NCI-H2081 treated with DMSO at 0.1 percent for 48 hours (cell line): ENCODE results near the gene KEL.

Source experiments
- DNase-seq: peaks from one replicate; lab custom pipeline; 2025; lab: John Stamatoyannopoulos, UW

The KEL gene

GRCh38 chr7:142927085-142927745, 34.9 kb downstream of the KEL start:
- no peak for DNase-seq

- no peak for DNase-seq
Measured at GRCh38 chr7:142925413-142925812, 36.8 kb downstream of the KEL start.

GRCh38 chr7:142923391-142923790, 38.8 kb downstream of the KEL start:
- DNase-seq, result no peak

GRCh38 chr7:142919656-142920055, 42.5 kb downstream of the KEL start:
- DNase-seq, result no peak

GRCh38 chr7:142918901-142919300, 43.3 kb downstream of the KEL start:
- DNase-seq, result no peak

GRCh38 chr7:142917447-142917846, 44.7 kb downstream of the KEL start:
- no peak for DNase-seq

- DNase-seq, result no peak
Measured at GRCh38 chr7:142916508-142916907, 45.7 kb downstream of the KEL start.

GRCh38 chr7:142915315-142915714, 46.8 kb downstream of the KEL start:
- DNase-seq, result no peak

GRCh38 chr7:142914121-142914520, 48.0 kb downstream of the KEL start:
- DNase-seq, result no peak

GRCh38 chr7:142913566-142913965, 48.6 kb downstream of the KEL start:
- no peak for DNase-seq

GRCh38 chr7:142913051-142913450, 49.1 kb downstream of the KEL start:
- DNase-seq, result no peak

- DNase-seq, result no peak
Measured at GRCh38 chr7:142910481-142910880, 51.7 kb downstream of the KEL start.

- DNase-seq, result no peak
Measured at GRCh38 chr7:142910031-142910433, 52.1 kb downstream of the KEL start.

- DNase-seq, result no peak
Measured at GRCh38 chr7:142908921-142909890, 53.0 kb downstream of the KEL start.

GRCh38 chr7:142908290-142908689, 53.9 kb downstream of the KEL start:
- DNase-seq, result no peak

- no peak for DNase-seq
Measured at GRCh38 chr7:142906643-142907042, 55.5 kb downstream of the KEL start.

- no peak for DNase-seq
Measured at GRCh38 chr7:142905759-142906158, 56.4 kb downstream of the KEL start.

- DNase-seq, result no peak
Measured at GRCh38 chr7:142904128-142904527, 58.0 kb downstream of the KEL start.

GRCh38 chr7:142901426-142902259, 60.5 kb downstream of the KEL start:
- DNase-seq, result no peak

GRCh38 chr7:142899661-142900060, 62.5 kb downstream of the KEL start:
- no peak for DNase-seq

GRCh38 chr7:142898377-142899170, 63.6 kb downstream of the KEL start:
- DNase-seq, result no peak

- DNase-seq, result no peak
Measured at GRCh38 chr7:142897691-142898090, 64.5 kb downstream of the KEL start.
